Caco-2 (cell line): ENCODE data around the gene REEP1. TPM values are rescaled to one million over a fixed set of nuclear protein-coding genes. Genes with fewer than 3 reads are reported as not detected.

Source experiments
- BruUV-seq: library from RNA; stranded (reverse); fragments of 400-500 nt; replicated peaks from 2 replicates; lab custom pipeline; 2021; lab: Mats Ljungman, UMichigan
- CTCF ChIA-PET: fragments of 300-600 bp; sonication (Branson Sonifier 250); formaldehyde crosslinking; loops from one replicate; lab custom pipeline; 2022; ENCODE audit warnings: antibody characterized with exemption; lab: Charles Lee
- POLR2A ChIA-PET: fragments of 300-600 bp; sonication (Branson Sonifier 250); formaldehyde crosslinking; loops from one replicate; lab custom pipeline; 2022; ENCODE audit warnings: antibody characterized with exemption; lab: Charles Lee
- DNase-seq, 2 experiments: peaks; one replicate each; pipeline versions ENCODE4 v3.0.0 to v3.0.0-alpha.2; 2020 to 2022
- H3K27me3 ChIP-seq: replicated peaks from 2 replicates; pipeline ENCODE4 v1.6.0; 2011; ENCODE audit warnings: low read length; ENCODE audit not compliant: control insufficient read depth, insufficient read depth
- H3K36me3 ChIP-seq: 2 replicates; pipeline ENCODE4 v1.5.1; 2011; ENCODE audit warnings: low read length; ENCODE audit not compliant: control insufficient read depth, insufficient read depth
- H3K4me1 ChIP-seq: fragments of 250-450 bp; sonication (Bioruptor Pico); 2 replicates; pipeline ENCODE4 v1.5.1; 2020; ENCODE audit warnings: mild to moderate bottlenecking
- H3K4me3 ChIP-seq: 2 replicates; pipeline ENCODE4 v1.5.1; 2011; ENCODE audit warnings: low read depth, mild to moderate bottlenecking, control low read depth, low read length
- H3K9me3 ChIP-seq: fragments of 250-450 bp; sonication (Bioruptor Pico); 2 replicates; pipeline ENCODE4 v1.5.1; 2020; ENCODE audit warnings: mild to moderate bottlenecking, moderate library complexity
- H3K27ac Mint-ChIP-seq: one replicate; pipeline ENCODE4 v1.8.0; 2022; ENCODE audit warnings: mixed read lengths; ENCODE audit not compliant: unreplicated experiment
- H3K27me3 Mint-ChIP-seq: one replicate; pipeline ENCODE4 v1.8.0; 2022; ENCODE audit warnings: mixed read lengths; ENCODE audit not compliant: insufficient read depth, unreplicated experiment
- H3K36me3 Mint-ChIP-seq: one replicate; pipeline ENCODE4 v1.8.0; 2022; ENCODE audit warnings: mild to moderate bottlenecking, mixed read lengths; ENCODE audit not compliant: insufficient read depth, unreplicated experiment
- H3K4me1 Mint-ChIP-seq: one replicate; pipeline ENCODE4 v1.8.0; 2022; ENCODE audit warnings: low read depth, mixed read lengths; ENCODE audit not compliant: unreplicated experiment
- H3K4me3 Mint-ChIP-seq: one replicate; pipeline ENCODE4 v1.8.0; 2022; ENCODE audit warnings: mild to moderate bottlenecking, moderate library complexity, mixed read lengths; ENCODE audit not compliant: unreplicated experiment
- H3K9me3 Mint-ChIP-seq: one replicate; pipeline ENCODE4 v1.8.0; 2022; ENCODE audit warnings: mixed read lengths; ENCODE audit not compliant: unreplicated experiment
- CTCF ChIP-seq, 2 experiments: fragments of 200-600 bp in 1 of 2; IDR thresholded peaks; 1 replicate in 1 of 2; 2 replicates in 1 of 2; pipeline versions ENCODE4 v1.5.1 to v1.8.0; 2011 to 2022; ENCODE audit warnings: antibody characterized with exemption in 1 of 2, control low read depth in 1 of 2, inconsistent platforms in 1 of 2, low read depth in 1 of 2, low read length in 1 of 2, mild to moderate bottlenecking in 1 of 2, moderate library complexity in 1 of 2; ENCODE audit not compliant: insufficient read depth in 1 of 2, severe bottlenecking in 1 of 2, unreplicated experiment in 1 of 2
- intact Hi-C: fragments of 100-400 bp; cut with micrococcal nuclease; formaldehyde crosslinking; loops from one replicate; pipeline ENCODE4 v1.10.0; 2022; ENCODE audit not compliant: unreplicated experiment
- total RNA-seq: library from RNA; stranded (reverse); gene quantifications from 2 replicates; pipeline ENCODE4 v1.2.3, GENCODE V29; 2022

Gene REEP1
- total RNA-seq, 1 experiment from 2014 or later: 16.6 TPM

GRCh38 chr2:86224645-86225355, 112.6 kb downstream of the REEP1 start:
- Histone ChIP-seq H3K4me3 (no peak overlapping the region), H3K36me3 (no peaks in the 10 kb centered on the region; the same call in 1 of the 2 replicates), H3K27me3 (no peaks in the 10 kb centered on the region), H3K9me3 (no peaks in the 10 kb centered on the region), H3K4me1 (no peaks in the 10 kb centered on the region)
- H3K36me3 Mint-ChIP-seq: no peaks in the 10 kb centered on the region
- no peak for DNase-seq
- H3K27ac Mint-ChIP-seq: no peak overlapping the region
- intact Hi-C loops: loop anchor here (1.0 to 5.0 kb wide), 2 partner anchors 9 to 73 kb away; no protein-coding TSS in a partner anchor
- CTCF ChIA-PET: interaction anchor here (1.1 kb wide), 1 partner anchor 11 kb away, joined by 3 read pairs; no protein-coding TSS in a partner anchor
- POLR2A ChIA-PET: no interaction called here
- peaks cover 21% of the 10 kb centered on the region for H3K4me1 Mint-ChIP-seq
- BruUV-seq: no TSS peak
- no peaks in the 10 kb centered on the region for H3K9me3 Mint-ChIP-seq
- no peak overlapping the region for H3K4me3 Mint-ChIP-seq
- no peak for TF ChIP-seq CTCF (IDR thresholded peaks at IDR 0.05; ENCODE audit: insufficient read depth in 1 of 2, low read depth in 1 of 2, low read length in 1 of 2, severe bottlenecking in 1 of 2, unreplicated experiment in 1 of 2)
- no peaks in the 10 kb centered on the region for H3K27me3 Mint-ChIP-seq

- Histone ChIP-seq H3K27me3 (no peaks in the 10 kb centered on the region), H3K4me3 (no peak overlapping the region), H3K4me1 (no peaks in the 10 kb centered on the region), H3K9me3 (no peaks in the 10 kb centered on the region), H3K36me3 (no peaks in the 10 kb centered on the region; the same call in 1 of the 2 replicates)
- no peak for TF ChIP-seq CTCF (IDR thresholded peaks at IDR 0.05; ENCODE audit: insufficient read depth in 1 of 2, low read depth in 1 of 2, low read length in 1 of 2, severe bottlenecking in 1 of 2, unreplicated experiment in 1 of 2)
- no peaks in the 10 kb centered on the region for H3K9me3 Mint-ChIP-seq
- H3K36me3 Mint-ChIP-seq: no peaks in the 10 kb centered on the region
- H3K4me1 Mint-ChIP-seq: peaks cover 21% of the 10 kb centered on the region
- no peak for DNase-seq
- no peaks in the 10 kb centered on the region for H3K27me3 Mint-ChIP-seq
- H3K27ac Mint-ChIP-seq: no peak overlapping the region
- BruUV-seq: no TSS peak
- H3K4me3 Mint-ChIP-seq: no peak overlapping the region
- POLR2A ChIA-PET: no interaction called here
- CTCF ChIA-PET: no interaction called here
- intact Hi-C loops: loop anchor here (1.0 to 5.0 kb wide), 2 partner anchors 9 to 73 kb away; no protein-coding TSS in a partner anchor
These were observed 113.4 kb downstream of the REEP1 start for GRCh38 chr2:86223927-86224560.

GRCh38 chr2:86223140-86223926, 114.1 kb downstream of the REEP1 start:
- Mint-ChIP-seq H3K4me1 (peaks cover 21% of the 10 kb centered on the region), H3K4me3 (no peak overlapping the region), H3K27me3 (no peaks in the 10 kb centered on the region), H3K36me3 (no peaks in the 10 kb centered on the region), H3K9me3 (no peaks in the 10 kb centered on the region), H3K27ac (no peak overlapping the region)
- no peak for TF ChIP-seq CTCF (IDR thresholded peaks at IDR 0.05; ENCODE audit: insufficient read depth in 1 of 2, low read depth in 1 of 2, low read length in 1 of 2, severe bottlenecking in 1 of 2, unreplicated experiment in 1 of 2)
- ChIA-PET CTCF (no interaction called here), POLR2A (no interaction called here)
- Histone ChIP-seq H3K36me3 (no peaks in the 10 kb centered on the region; the same call in 1 of the 2 replicates), H3K27me3 (no peaks in the 10 kb centered on the region), H3K9me3 (no peaks in the 10 kb centered on the region), H3K4me3 (no peak overlapping the region), H3K4me1 (no peaks in the 10 kb centered on the region)
- BruUV-seq: no TSS peak
- intact Hi-C loops: loop anchor here (5.0 kb wide), 1 partner anchor 74 kb away; no protein-coding TSS in a partner anchor
- no peak for DNase-seq
